T follicular helper cell (primary cell): Measurements from ENCODE around the gene LPCAT4.
"Not testable (repeated sequence)": the region's sequence is repeated elsewhere in the genome, so short reads cannot be mapped to it uniquely, and the experiment has no call there.

Experiments used
- DNase-seq: peaks from one replicate; pipeline ENCODE4 v3.0.0-alpha.2; 2020; ENCODE audit warnings: low read depth
- total RNA-seq, 2 experiments: gene quantifications; one replicate each; lab custom pipeline; 2026; lab: John Stamatoyannopoulos, UW

LPCAT4 gene, protein sequence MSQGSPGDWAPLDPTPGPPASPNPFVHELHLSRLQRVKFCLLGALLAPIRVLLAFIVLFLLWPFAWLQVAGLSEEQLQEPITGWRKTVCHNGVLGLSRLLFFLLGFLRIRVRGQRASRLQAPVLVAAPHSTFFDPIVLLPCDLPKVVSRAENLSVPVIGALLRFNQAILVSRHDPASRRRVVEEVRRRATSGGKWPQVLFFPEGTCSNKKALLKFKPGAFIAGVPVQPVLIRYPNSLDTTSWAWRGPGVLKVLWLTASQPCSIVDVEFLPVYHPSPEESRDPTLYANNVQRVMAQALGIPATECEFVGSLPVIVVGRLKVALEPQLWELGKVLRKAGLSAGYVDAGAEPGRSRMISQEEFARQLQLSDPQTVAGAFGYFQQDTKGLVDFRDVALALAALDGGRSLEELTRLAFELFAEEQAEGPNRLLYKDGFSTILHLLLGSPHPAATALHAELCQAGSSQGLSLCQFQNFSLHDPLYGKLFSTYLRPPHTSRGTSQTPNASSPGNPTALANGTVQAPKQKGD
- total RNA-seq, result 6.7 to 44.9 reads per million in 2 experiments

DNA sequence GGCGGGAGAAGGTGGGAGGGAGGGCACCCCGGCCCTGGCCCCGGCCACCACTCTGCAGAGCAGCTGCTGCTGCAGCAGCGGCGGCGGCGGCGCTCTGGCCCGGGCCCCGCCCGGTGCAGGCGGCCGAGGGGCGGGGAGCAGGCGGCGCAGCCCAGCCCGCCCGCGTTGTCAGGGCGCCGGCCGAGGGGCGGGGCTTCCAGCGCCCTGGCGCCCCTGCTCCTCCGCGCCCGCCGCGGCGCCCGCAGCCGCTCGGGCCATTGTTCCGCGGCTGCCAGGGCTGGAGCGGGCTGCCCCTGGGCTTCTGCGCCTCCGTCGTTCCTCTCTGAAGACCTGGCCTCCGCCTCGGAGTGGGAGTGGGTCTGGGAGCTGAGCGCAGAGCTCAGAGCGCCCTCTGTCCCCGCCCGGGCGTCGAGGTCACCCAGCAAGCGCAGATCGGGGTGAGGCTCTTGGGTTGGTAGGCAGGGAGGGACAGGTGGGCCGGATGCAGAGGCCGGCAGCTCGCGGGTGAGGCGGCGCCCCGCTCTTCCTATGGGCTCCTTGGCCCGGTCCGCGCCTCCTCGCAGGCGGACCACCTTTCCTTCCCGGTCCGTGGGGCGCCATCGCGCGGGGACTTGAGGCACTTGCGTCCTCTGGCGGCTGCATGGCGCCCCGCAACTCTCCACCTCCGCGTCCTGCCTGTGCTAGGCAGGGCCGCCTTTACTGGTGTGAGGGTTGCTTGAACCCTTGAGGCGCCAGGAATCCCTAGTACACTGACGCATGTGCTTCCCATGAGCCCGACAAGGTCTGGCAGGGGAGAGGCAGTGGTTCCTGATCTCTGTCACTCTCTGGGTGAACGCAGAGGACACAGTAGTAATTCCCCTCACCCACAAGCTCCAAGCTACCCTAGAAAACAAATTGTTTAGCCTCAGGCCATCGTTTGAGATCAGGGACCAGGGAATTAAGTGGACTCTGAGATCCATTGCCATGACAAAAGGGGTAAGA, at the start of gene LPCAT4:
Gene LPCAT4 (minus strand): TSS at position 96 of the 981 bp plus-strand sequence. CDS start 96 bp downstream, outside the sequence.
- DNase-seq, result peak; percentile 82

DNA sequence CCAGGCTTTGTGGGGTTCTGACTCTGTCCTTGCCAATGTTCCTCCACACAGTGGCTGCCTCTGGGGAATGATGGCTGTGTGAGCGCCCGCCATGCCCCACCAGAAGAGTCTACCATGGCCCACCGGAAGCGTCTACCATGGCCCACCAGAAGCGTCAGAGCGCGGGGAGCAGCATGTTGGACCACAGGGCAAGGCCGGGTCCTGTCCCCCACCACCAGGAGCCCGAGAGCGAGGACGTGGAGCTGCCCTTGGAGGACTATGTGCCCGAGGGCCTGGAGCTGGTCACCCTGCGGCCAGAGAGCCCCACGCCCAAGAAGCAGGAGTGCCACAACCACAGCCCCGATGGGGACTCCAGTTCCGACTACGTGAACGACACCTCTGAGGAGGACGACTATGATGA, 42.5 kb upstream of the LPCAT4 start:
- DNase-seq, result not testable (repeated sequence)

GRCh38 chr15:34408973-34409372, 42.0 kb upstream of the LPCAT4 start:
- DNase-seq, result not testable (repeated sequence)

- not testable (repeated sequence) for DNase-seq
These were observed 36.9 kb upstream of the LPCAT4 start for GRCh38 chr15:34403899-34404298.

- DNase-seq, result not testable (repeated sequence)
These were observed 36.2 kb upstream of the LPCAT4 start for GRCh38 chr15:34403160-34403598.

DNA sequence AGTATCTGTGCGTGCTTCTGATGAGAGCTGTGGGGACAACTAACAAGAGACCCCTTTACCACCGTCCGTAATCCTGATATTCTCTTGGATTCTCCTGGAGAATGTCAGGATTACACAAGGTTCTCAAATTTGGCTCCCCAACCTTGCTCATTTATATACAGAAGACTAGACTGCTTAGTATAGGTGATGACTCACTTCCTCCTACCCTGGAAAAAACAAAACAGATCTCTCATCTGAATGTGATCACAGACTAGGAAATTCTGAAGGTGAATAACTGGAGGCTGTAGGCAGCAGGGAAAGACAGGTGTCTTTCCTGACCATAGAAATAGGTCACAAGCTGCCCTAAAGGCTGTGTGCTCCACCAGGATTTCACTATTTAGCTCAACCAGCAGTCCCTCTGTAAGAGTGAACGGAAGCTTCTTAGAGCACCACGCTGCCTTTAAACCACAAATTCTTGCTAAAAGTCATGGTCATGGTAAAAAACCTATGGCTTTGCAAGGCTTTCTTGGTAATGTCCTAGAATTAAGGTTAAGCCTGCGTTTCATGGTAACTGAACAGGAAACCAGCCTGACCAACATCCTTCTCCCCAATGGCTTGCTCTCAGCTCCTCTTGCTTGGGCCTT, 30.8 kb upstream of the LPCAT4 start:
- DNase-seq, result not testable (repeated sequence)

GRCh38 chr15:34392981-34393380, 26.0 kb upstream of the LPCAT4 start:
- not testable (repeated sequence) for DNase-seq

DNA sequence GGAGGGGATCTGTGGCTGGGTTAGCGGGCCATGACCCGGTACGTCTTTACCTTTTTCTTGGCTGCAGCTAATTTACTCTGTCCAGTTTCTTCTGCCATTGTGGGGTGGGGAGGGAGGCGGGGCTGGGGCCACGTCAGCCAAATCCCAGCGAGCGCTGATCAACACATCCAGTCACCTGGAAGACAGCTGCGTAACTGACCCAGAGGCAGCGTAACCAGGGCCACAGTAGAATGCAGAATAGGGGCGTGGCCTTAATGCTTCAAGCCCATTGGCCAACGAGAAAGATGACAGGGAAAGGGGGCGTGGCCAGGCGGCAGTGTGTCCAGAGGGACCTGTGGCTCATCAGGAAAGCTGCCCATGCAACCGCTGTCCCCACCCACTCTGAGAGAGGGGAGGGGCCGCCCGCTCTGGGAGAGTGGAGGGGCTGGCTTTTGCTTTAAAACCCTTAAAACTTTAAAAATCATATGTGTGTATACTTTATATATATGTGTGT, 22.6 kb upstream of the LPCAT4 start:
- not testable (repeated sequence) for DNase-seq

DNA sequence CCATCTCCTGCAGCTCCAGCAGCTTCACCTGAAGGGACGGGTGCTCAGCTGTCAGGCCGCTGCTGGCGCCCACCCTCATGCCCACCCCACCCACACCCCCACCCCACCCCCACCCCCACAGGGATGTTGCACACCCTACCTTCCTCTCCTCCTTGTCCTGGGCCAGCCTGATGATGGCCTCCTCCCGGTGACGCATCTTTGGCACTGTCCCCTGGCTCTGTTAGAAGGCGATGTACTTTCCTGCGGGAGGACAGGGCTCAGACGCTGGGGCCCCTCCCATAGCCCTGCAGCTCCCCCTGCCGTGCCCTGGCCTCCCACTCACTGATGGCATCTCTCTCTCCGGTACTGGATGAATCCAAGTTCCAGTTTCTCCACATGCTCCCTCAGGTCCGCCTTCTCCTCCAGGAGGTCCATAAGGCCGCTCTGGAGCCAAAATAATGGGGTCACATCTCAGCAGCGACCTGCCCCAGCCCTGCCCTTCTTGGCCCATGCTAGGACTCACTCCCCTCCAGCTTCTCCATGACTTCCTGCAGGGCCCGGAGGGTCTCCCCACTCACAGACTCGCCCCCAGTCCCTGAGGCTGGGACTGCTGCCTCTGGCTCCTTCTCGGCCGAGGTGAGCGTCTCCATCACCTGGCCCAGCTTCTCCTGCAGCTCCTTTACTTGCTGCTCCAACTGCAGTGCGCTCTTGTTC, 15.0 kb upstream of the LPCAT4 start:
- DNase-seq, result not testable (repeated sequence)

DNA sequence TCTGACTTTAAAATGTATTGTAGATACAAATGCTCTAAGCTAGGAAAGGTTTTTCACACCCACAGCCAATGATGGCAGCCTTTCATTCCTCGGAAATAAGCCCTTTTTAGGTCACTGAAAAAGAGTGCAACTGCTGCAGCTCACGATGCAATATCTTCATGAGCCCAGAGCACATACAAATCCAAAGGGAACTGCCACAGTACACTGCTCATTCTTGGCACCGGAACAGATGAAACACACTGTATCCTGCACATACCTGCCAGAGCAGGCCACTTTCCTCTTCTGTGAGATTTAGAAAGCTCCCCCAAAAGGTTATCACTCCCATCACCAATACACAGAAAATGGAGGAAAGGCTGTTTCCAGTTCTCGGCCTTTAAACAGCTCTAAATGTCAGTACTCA, 13.5 kb upstream of the LPCAT4 start:
- DNase-seq, result not testable (repeated sequence)

GRCh38 chr15:34376856-34377255, 9.9 kb upstream of the LPCAT4 start:
- no peak for DNase-seq

- not testable (repeated sequence) for DNase-seq
These were observed 8.5 kb upstream of the LPCAT4 start for GRCh38 chr15:34375541-34375940.

- DNase-seq, result no peak
These were observed 7.8 kb upstream of the LPCAT4 start for GRCh38 chr15:34374816-34375215.

GRCh38 chr15:34373951-34374350, 7.0 kb upstream of the LPCAT4 start:
- DNase-seq, result no peak

GRCh38 chr15:34370643-34371042, 3.6 kb upstream of the LPCAT4 start:
- DNase-seq, result no peak

DNA sequence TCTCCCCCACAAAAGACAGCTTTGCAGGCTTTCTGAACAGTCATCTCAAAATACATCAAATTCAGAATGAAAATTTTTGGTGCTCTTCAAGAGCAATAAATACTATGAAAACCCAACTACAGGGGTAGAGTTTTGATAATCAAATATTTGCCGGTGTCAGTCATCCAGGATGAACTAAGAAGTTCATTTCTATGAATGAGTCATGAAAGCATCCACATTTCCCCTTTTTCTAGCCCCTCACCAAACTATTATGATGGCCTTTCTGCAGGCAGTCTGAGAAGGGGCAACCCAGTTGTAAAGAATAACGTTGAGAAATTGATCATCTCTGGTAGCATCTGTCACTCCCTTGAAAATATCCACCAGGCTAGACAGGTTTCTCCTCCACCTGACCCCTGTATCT, 3.1 kb upstream of the LPCAT4 start:
- no peak for DNase-seq

DNA sequence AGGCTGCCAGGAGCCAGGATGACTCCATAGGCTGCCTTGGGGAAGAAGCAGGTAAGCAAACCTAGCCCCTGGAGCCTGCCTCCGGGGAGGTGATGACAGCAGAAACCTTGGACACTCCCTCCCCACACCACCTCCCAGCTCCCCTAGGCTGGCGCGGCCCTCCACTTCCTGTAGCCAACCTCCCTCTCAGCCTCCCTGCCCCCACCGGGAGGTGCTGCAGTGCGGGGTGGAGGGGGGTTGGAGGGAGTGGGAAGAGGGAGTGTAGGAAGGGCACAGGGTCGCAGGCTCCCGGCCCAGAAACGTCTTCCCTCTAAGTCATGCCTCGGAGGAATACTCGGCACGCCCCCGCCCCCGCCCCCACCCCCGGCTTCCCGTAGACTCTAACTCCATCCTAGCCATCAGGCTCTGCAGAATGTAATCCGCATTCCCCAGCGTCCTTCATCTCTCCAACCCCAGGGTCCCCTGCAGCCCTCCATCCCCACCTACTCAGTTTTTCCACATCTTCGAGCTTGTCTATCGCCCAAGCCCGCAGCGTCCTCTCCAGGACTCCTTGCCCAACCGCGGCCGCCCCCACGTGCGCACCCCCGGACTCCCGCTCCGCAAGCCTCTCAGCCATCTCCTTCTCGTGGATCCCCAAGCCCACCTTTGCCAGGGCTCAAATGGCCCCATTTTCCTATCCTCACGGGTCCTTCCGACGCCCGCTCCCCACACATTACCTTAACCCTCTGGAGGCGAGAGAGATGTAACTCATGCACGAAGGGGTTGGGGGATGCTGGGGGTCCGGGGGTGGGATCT, 528 bp downstream of the LPCAT4 start:
- peak; percentile 23 for DNase-seq

DNA sequence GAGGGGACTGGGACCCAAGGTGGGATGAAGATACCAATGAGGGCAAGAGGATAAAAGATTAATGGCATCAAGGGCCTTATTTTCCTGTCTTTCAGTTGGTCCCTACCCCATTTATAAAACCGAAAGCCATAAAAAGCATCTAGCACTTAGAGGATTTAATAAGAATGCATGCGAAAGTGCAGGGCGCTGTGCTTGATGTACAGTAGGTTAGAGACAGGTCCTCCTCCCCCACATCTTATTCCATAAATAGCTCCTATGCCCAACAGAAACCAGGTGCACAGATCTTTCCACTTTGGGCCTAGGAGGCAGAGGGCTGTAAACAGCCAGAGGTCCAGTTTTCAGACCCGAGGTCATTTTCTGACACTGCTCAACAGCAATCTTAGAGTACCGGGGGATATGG, 1.2 kb downstream of the LPCAT4 start:
- no peak for DNase-seq

DNA sequence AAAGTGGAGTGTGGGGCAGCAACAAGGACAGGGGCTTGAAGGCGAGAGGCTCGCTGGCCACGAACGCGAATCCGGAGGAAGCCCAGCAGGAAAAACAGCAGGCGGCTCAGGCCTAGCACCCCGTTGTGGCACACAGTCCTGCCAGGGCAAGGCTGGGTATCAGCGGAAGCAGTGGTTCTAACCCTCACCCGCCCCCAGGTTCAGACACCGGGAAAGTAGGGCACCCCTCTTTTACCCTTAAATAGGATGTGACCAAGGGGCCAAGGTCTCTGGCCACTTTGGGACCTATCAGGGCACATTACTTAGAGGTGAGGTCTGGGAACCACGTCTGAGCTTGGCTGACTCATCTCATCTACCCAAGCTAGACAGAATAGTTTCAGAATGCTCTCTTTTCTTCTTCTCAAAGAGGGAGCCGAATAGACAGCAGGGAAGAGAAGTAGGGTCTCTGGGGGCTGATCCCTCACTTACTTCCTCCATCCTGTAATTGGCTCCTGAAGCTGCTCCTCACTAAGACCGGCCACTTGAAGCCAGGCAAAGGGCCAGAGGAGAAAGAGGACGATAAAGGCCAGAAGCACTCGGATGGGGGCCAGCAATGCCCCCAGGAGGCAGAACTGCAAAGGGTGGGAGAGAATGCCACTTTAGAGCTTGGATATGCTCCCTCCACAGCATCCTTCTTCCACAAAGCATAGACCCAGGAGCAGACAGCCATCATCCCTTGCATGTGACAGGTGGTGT, 1.7 kb downstream of the LPCAT4 start:
- no peak for DNase-seq
